Kidney epithelial cell (primary cell): ENCODE results near the gene PDE11A. TPM values are rescaled to one million over a fixed set of nuclear protein-coding genes. Genes with fewer than 3 reads are reported as not detected.

Experiments used
- DNase-seq: peaks from one replicate; pipeline ENCODE4 v3.0.0-alpha.2; 2010; ENCODE audit warnings: low read depth
- H3K27me3 ChIP-seq: 2 replicates; pipeline ENCODE4 v1.6.0; 2011; ENCODE audit warnings: low read length; ENCODE audit not compliant: control insufficient read depth, insufficient read depth
- H3K36me3 ChIP-seq: 2 replicates; pipeline ENCODE4 v1.5.1; 2011; ENCODE audit warnings: low read length; ENCODE audit not compliant: control insufficient read depth, insufficient read depth
- H3K4me3 ChIP-seq: 2 replicates; pipeline ENCODE4 v1.5.1; 2011; ENCODE audit warnings: low read depth, mild to moderate bottlenecking, control low read depth, low read length
- total RNA-seq: library from RNA; depleted of rRNA; stranded (reverse); fragments of >200 nt; gene quantifications from 2 replicates; pipeline ENCODE4 v1.2.3, GENCODE V29; 2015
- TF ChIP-seq, protein P1 (sequence below): IDR thresholded peaks from 2 replicates; pipeline ENCODE4 v1.5.1; 2011; ENCODE audit warnings: mild to moderate bottlenecking, moderate library complexity, low read length, control low read depth, inconsistent platforms; ENCODE audit not compliant: insufficient read depth, poor library complexity, severe bottlenecking

The PDE11A gene
- total RNA-seq, 1 donor from 2014 or later, result 0.13 TPM

DNA sequence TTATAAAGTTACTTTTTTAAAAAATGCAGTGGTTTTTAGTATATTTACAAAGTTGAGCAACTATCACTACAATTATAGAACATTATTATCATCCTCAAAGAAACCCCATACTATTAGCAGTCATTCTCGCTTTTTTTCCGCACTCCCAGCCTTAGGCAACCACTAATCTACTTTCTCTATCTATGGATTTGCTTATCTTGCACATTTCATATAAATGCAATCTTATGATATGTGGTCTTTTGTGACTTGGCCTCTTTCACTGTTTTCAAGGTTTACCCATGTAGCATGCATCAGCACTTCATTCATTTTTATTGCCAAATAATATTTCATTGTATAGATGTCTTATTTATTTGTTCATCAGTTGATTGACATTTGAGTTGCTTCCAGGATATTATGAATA is 406.6 kb downstream of the PDE11A start:
- Histone ChIP-seq H3K27me3 (no peaks in the 10 kb centered on the region), H3K36me3 (no peaks in the 10 kb centered on the region), H3K4me3 (no peak overlapping the region)
- no peak for DNase-seq
- TF ChIP-seq, protein P1, sequence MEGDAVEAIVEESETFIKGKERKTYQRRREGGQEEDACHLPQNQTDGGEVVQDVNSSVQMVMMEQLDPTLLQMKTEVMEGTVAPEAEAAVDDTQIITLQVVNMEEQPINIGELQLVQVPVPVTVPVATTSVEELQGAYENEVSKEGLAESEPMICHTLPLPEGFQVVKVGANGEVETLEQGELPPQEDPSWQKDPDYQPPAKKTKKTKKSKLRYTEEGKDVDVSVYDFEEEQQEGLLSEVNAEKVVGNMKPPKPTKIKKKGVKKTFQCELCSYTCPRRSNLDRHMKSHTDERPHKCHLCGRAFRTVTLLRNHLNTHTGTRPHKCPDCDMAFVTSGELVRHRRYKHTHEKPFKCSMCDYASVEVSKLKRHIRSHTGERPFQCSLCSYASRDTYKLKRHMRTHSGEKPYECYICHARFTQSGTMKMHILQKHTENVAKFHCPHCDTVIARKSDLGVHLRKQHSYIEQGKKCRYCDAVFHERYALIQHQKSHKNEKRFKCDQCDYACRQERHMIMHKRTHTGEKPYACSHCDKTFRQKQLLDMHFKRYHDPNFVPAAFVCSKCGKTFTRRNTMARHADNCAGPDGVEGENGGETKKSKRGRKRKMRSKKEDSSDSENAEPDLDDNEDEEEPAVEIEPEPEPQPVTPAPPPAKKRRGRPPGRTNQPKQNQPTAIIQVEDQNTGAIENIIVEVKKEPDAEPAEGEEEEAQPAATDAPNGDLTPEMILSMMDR, result no peak

DNA sequence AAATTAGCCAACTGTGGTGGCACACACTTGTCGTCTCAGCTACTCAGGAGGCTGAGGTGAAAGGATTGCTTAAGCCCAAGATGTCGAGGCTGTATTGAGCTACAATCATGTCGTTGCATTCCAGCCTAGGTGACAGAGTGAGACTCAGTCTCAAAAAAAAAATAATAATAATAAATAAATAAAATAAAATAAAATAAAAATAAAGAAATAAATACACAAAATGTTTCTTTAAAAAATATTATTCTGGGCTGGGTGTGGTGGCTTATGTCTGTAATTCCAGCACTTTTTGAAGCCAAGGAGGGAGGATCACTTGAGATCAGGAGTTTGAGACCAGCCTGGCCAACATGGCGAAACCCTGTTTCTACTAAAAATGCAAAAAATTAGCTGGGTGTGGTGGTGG is 407.2 kb downstream of the PDE11A start:
- Histone ChIP-seq H3K36me3 (no peaks in the 10 kb centered on the region), H3K4me3 (no peak overlapping the region), H3K27me3 (no peaks in the 10 kb centered on the region)
- DNase-seq, result no peak
- TF ChIP-seq, protein P1, result no peak

DNA sequence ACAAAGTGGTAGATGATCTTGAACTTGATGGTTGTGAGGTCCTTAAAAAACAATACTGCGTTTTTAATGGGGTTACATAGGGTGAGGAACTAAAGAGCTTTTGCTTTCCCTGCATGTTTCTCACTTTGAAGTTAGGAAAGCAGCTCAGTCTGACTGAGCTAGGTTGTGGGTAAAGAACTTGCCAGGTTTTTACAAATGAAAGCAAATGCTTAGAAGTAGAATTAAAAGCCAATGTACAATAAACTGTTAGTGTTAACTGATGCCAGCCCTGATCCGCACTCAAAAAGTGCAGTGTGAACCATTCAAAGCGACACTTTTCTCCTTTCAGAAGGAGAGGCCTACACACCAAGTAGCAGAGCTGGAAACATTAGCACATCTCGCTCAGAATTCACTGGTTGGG is 409.7 kb downstream of the PDE11A start:
- Histone ChIP-seq H3K36me3 (no peaks in the 10 kb centered on the region), H3K27me3 (no peaks in the 10 kb centered on the region), H3K4me3 (no peak overlapping the region)
- no peak for DNase-seq
- TF ChIP-seq, protein P1, result no peak

DNA sequence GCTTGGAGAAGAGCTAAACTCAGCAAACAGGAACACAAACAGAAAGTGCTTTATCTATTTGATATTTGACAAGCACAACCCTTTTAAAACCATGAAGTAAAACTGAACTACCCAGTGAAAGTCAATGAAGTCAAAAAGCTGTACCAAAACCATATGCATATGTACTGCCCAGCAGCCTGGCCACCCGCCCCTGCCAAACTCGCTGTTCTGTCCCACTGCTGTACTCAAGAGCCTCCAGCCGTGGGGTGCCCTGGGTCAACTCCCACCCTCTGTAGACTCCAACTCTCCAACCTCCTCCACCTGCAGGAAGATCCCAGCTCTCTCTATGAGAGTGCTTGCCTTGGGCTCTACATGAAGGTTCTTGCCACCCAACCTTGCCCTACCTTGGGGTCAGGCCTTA is 411.8 kb downstream of the PDE11A start:
- H3K27me3 ChIP-seq, result no peaks in the 10 kb centered on the region

DNA sequence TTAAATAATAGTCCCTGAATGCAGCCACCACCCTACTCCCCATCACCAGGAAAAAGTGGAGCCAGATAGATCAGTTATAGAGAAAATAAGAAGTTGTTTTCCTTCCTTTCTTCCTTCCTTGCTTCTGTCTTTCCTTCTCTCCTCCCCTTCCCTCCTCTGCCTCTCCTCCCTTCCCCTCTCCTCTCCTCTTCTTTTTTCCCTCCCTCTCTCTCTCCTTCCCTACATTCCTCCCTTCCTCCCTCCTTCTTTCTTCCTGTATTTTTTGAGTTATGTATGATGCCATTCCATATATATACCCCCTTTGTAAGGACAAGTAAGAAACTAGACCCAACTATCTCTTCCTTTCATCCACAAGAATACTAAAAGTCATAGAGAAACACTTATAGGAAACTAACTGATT is 414.3 kb downstream of the PDE11A start:
- no peak for DNase-seq
- no peak overlapping the region for H3K4me3 ChIP-seq
- H3K27me3 ChIP-seq, result no peaks in the 10 kb centered on the region
- TF ChIP-seq, protein P1, result no peak
- no peaks in the 10 kb centered on the region for H3K36me3 ChIP-seq

More for the DNA sequence above, 411.8 kb downstream of the PDE11A start:
- TF ChIP-seq, protein P1, result no peak
- H3K36me3 ChIP-seq, result no peaks in the 10 kb centered on the region
- no peak for DNase-seq
- H3K4me3 ChIP-seq, result no peak overlapping the region

DNA sequence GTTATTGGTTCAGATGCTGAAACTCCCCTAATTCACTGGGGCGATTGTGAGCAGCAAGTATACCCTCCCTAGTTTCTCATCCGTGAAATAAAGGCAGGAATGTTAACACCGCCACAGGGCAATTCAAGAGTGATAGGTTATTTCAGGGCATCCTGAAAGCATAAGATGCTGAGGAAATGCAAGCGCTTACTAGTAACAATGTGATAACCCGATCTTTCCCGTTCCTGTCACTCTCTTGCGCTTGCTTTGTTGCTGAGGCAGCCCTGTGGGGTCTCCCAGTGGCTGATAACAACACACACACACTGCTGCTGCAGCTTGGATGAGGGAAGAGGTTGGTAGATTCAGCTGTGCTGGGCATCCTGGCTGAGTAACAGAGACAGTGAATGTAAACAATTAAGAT is 420.7 kb downstream of the PDE11A start:
- no peak overlapping the region for H3K4me3 ChIP-seq
- H3K36me3 ChIP-seq, result no peaks in the 10 kb centered on the region
- TF ChIP-seq, protein P1, result no peak
- DNase-seq, result no peak
- H3K27me3 ChIP-seq, result no peaks in the 10 kb centered on the region
